IMR-90 (cell line): Measurements from ENCODE around the gene CFAP251. TPM values are rescaled to one million over a fixed set of nuclear protein-coding genes. Genes with fewer than 3 reads are reported as not detected.

Experiments used
- ATAC-seq: fragments of 200-7000 bp; cut with Tn5 transposase; 2 replicates; pipeline ENCODE4 v1.9.1; 2020; ENCODE audit warnings: low read depth, mild to moderate bottlenecking, moderate library complexity
- BruUV-seq: library from RNA; stranded (reverse); fragments of 400-500 nt; replicated peaks from 2 replicates; lab custom pipeline; 2021; lab: Mats Ljungman, UMichigan
- CTCF ChIA-PET: fragments of 300-600 bp; formaldehyde crosslinking; extraction: SDS; loops from one replicate; lab custom pipeline; 2021; ENCODE audit warnings: antibody characterized with exemption; lab: Yijun Ruan, JAX
- POLR2A ChIA-PET: fragments of 300-600 bp; sonication (Branson Sonifier 250); formaldehyde crosslinking; loops from one replicate; lab custom pipeline; 2022; ENCODE audit warnings: antibody characterized with exemption; ENCODE audit not compliant: unreplicated experiment; lab: Charles Lee
- DNase-seq: peaks from one replicate; pipeline ENCODE4 v3.0.0; 2013
- H2AFZ ChIP-seq: replicated peaks from 2 replicates; pipeline ENCODE3; 2013; ENCODE audit warnings: low read length, mild to moderate bottlenecking; ENCODE audit not compliant: poor library complexity
- H2AK5ac ChIP-seq: 2 replicates; pipeline ENCODE4 v1.6.1; 2013; ENCODE audit warnings: low read depth, low read length, inconsistent platforms
- H2AK9ac ChIP-seq: replicated peaks from 2 replicates; pipeline ENCODE3; 2013; ENCODE audit warnings: mild to moderate bottlenecking, low read depth, low read length, moderate library complexity; ENCODE audit not compliant: poor library complexity
- H2BK120ac ChIP-seq: 2 replicates; pipeline ENCODE4 v1.6.1; 2013; ENCODE audit warnings: low read depth, low read length, inconsistent platforms
- H2BK15ac ChIP-seq: 3 replicates; pipeline ENCODE4 v1.6.1; 2013; ENCODE audit warnings: low read depth, low read length, inconsistent platforms
- H2BK20ac ChIP-seq: 2 replicates; pipeline ENCODE4 v1.6.1; 2013; ENCODE audit warnings: low read depth, mild to moderate bottlenecking, inconsistent platforms, low read length, moderate library complexity
- H2BK5ac ChIP-seq: 2 replicates; pipeline ENCODE4 v1.6.1; 2013; ENCODE audit warnings: mild to moderate bottlenecking, low read depth, low read length, inconsistent platforms; ENCODE audit not compliant: poor library complexity, severe bottlenecking
- H3K14ac ChIP-seq: replicated peaks from 2 replicates; pipeline ENCODE4 v1.6.1; 2013; ENCODE audit warnings: low read depth, low read length, inconsistent platforms
- H3K18ac ChIP-seq: 2 replicates; pipeline ENCODE4 v1.6.1; 2013; ENCODE audit warnings: low read depth, low read length, control low read depth
- H3K23ac ChIP-seq: 2 replicates; pipeline ENCODE4 v1.6.1; 2013; ENCODE audit warnings: low read depth, low read length, inconsistent platforms
- H3K27ac ChIP-seq: 2 replicates; pipeline ENCODE4 v1.5.1; 2013; ENCODE audit warnings: mild to moderate bottlenecking, control low read depth, low read length; ENCODE audit not compliant: insufficient read depth
- H3K27me3 ChIP-seq: 2 replicates; pipeline ENCODE4 v1.6.1; 2013; ENCODE audit warnings: low read length; ENCODE audit not compliant: control insufficient read depth, insufficient read depth
- H3K36me3 ChIP-seq: 2 replicates; pipeline ENCODE4 v1.6.1; 2013; ENCODE audit warnings: low read length, mixed read lengths; ENCODE audit not compliant: control insufficient read depth, insufficient read depth
- H3K4ac ChIP-seq: 2 replicates; pipeline ENCODE4 v1.6.1; 2013; ENCODE audit warnings: low read depth, low read length, inconsistent platforms
- H3K4me1 ChIP-seq: 2 replicates; pipeline ENCODE4 v1.6.1; 2013; ENCODE audit warnings: low read length, mixed read lengths; ENCODE audit not compliant: control insufficient read depth, insufficient read depth
- H3K4me2 ChIP-seq: 2 replicates; pipeline ENCODE4 v1.6.1; 2013; ENCODE audit warnings: low read depth, mild to moderate bottlenecking, control low read depth, low read length, moderate library complexity
- H3K4me3 ChIP-seq: 2 replicates; pipeline ENCODE4 v1.5.1; 2013; ENCODE audit warnings: low read depth, mild to moderate bottlenecking, control low read depth, low read length, moderate library complexity; ENCODE audit not compliant: insufficient read depth
- H3K56ac ChIP-seq: 2 replicates; pipeline ENCODE4 v1.6.1; 2013; ENCODE audit warnings: low read length, inconsistent platforms; ENCODE audit not compliant: insufficient read depth; ENCODE audit errors: extremely low read depth
- H3K79me1 ChIP-seq, 2 experiments: 2 replicates each; pipeline ENCODE4 v1.6.1; 2013; ENCODE audit warnings: low read length in 2 of 2, inconsistent platforms in 1 of 2, low read depth in 1 of 2
- H3K9ac ChIP-seq: 2 replicates; pipeline ENCODE4 v1.6.1; 2013; ENCODE audit warnings: low read depth, low read length, control low read depth
- H3K9me1 ChIP-seq: 2 replicates; pipeline ENCODE4 v1.6.1; 2013; ENCODE audit warnings: low read length, inconsistent platforms; ENCODE audit not compliant: insufficient read depth
- H3K9me3 ChIP-seq: 2 replicates; pipeline ENCODE4 v1.6.1; 2013; ENCODE audit warnings: low read length; ENCODE audit not compliant: control insufficient read depth, insufficient read depth
- H4K20me1 ChIP-seq: 2 replicates; pipeline ENCODE4 v1.6.1; 2013; ENCODE audit warnings: low read length, inconsistent platforms; ENCODE audit not compliant: insufficient read depth
- H4K5ac ChIP-seq: 2 replicates; pipeline ENCODE4 v1.6.1; 2013; ENCODE audit warnings: mild to moderate bottlenecking, low read depth, low read length, control low read depth
- H4K8ac ChIP-seq, 2 experiments: 2 replicates each; pipeline ENCODE4 v1.6.1; 2013; ENCODE audit warnings: low read depth in 2 of 2, low read length in 2 of 2, control low read depth in 1 of 2, inconsistent platforms in 1 of 2
- H4K91ac ChIP-seq: 2 replicates; pipeline ENCODE4 v1.6.1; 2013; ENCODE audit warnings: low read depth, low read length, inconsistent platforms; ENCODE audit not compliant: insufficient read depth
- BHLHE40 ChIP-seq: fragments of 150-350 bp; IDR thresholded peaks from 2 replicates; pipeline ENCODE4 v1.6.1; 2016; ENCODE audit warnings: mild to moderate bottlenecking, low read depth, low read length
- CEBPB ChIP-seq: IDR thresholded peaks from 2 replicates; pipeline ENCODE4 v1.6.1; 2012; ENCODE audit warnings: low read depth, low read length, improper control_type of control experiment
- CHD1 ChIP-seq: IDR thresholded peaks from 2 replicates; pipeline ENCODE4 v1.6.1; 2012; ENCODE audit warnings: low read depth, low read length, improper control_type of control experiment
- CTCF ChIP-seq: conservative IDR thresholded peaks from 2 replicates; pipeline ENCODE4 v1.5.1; 2012; ENCODE audit warnings: mild to moderate bottlenecking, low read depth, low read length, improper control_type of control experiment
- ELK1 ChIP-seq: fragments of 150-350 bp; IDR thresholded peaks from 2 replicates; pipeline ENCODE4 v1.6.1; 2016; ENCODE audit warnings: low read depth, mild to moderate bottlenecking, low read length, moderate library complexity, borderline replicate concordance
- FOS ChIP-seq: fragments of 150-350 bp; IDR thresholded peaks from 2 replicates; pipeline ENCODE4 v1.6.1; 2016; ENCODE audit warnings: low read depth, low read length
- MAFK ChIP-seq: IDR thresholded peaks from 2 replicates; pipeline ENCODE4 v1.6.1; 2012; ENCODE audit warnings: low read depth, low read length, improper control_type of control experiment
- MAZ ChIP-seq: IDR thresholded peaks from 2 replicates; pipeline ENCODE4 v1.6.1; 2012; ENCODE audit warnings: low read depth, mild to moderate bottlenecking, low read length, improper control_type of control experiment, moderate library complexity, borderline replicate concordance
- MXI1 ChIP-seq: IDR thresholded peaks from 2 replicates; pipeline ENCODE4 v1.6.1; 2012; ENCODE audit warnings: low read depth, mild to moderate bottlenecking, low read length, moderate library complexity, borderline replicate concordance
- NFE2L2 ChIP-seq: fragments of 150-350 bp; IDR thresholded peaks from 2 replicates; pipeline ENCODE4 v1.6.1; 2016; ENCODE audit warnings: low read depth, mild to moderate bottlenecking, low read length
- POLR2A ChIP-seq: IDR thresholded peaks from 2 replicates; pipeline ENCODE4 v1.6.1; 2012; ENCODE audit warnings: mild to moderate bottlenecking, low read depth, low read length
- RAD21 ChIP-seq: IDR thresholded peaks from 2 replicates; pipeline ENCODE4 v1.6.1; 2012; ENCODE audit warnings: low read length, improper control_type of control experiment
- RCOR1 ChIP-seq: IDR thresholded peaks from 2 replicates; pipeline ENCODE4 v1.6.1; 2012; ENCODE audit warnings: mild to moderate bottlenecking, low read length, improper control_type of control experiment; ENCODE audit not compliant: insufficient replicate concordance
- RFX5 ChIP-seq: IDR thresholded peaks from 2 replicates; pipeline ENCODE4 v1.8.0; 2012; ENCODE audit warnings: low read depth, mild to moderate bottlenecking, low read length, moderate library complexity
- SMC3 ChIP-seq: fragments of 150-350 bp; IDR thresholded peaks from 2 replicates; pipeline ENCODE4 v1.6.1; 2016; ENCODE audit warnings: low read depth, mild to moderate bottlenecking, antibody characterized with exemption, low read length, moderate library complexity
- USF2 ChIP-seq: fragments of 150-350 bp; IDR thresholded peaks from 2 replicates; pipeline ENCODE4 v1.6.1; 2017; ENCODE audit warnings: mild to moderate bottlenecking, antibody characterized with exemption, low read length, low read depth
- WGBS, 2 experiments: methylation state at CpG; one replicate each; pipeline versions ENCODE4 v1.1.5 to v1.1.7; 2013; ENCODE audit warnings: missing lambda C conversion rate in 2 of 2; ENCODE audit not compliant: insufficient read length in 1 of 2; ENCODE audit errors: extremely low coverage in 2 of 2; 5-methylcytosine and 5-hydroxymethylcytosine counted together
- dilution Hi-C: fragments of 300-500 bp; cut with HindIII; formaldehyde crosslinking; loops from one replicate; pipeline ENCODE4 v1.14.3; 2018; ENCODE audit warnings: low sequenced_read_pairs; ENCODE audit not compliant: unreplicated experiment
- in situ Hi-C: fragments of 300-500 bp; cut with MboI; formaldehyde crosslinking; loops from 3 replicates; pipeline ENCODE4 v1.14.3; 2019; ENCODE audit warnings: low sequenced_read_pairs, inconsistent platforms, mixed read lengths
- intact Hi-C: fragments of 100-400 bp; cut with micrococcal nuclease; formaldehyde crosslinking; loops from 2 replicates; pipeline ENCODE4 v1.10.0; 2022
- polyA plus RNA-seq, 3 experiments: library from polyadenylated mRNA; depleted of rRNA; stranded (reverse); fragments of >200 nt; gene quantifications; 2 replicates each; pipeline ENCODE4 v1.2.3, GENCODE V29; 2012; ENCODE audit warnings: low replicate concordance in 1 of 3
- total RNA-seq: library from RNA; depleted of rRNA; stranded (reverse); fragments of >200 nt; gene quantifications from 2 replicates; pipeline ENCODE4 v1.2.3, GENCODE V29; 2012

CFAP251 gene
- total and polyA plus RNA-seq, 2 of the 4 experiments (the other 2 are of a cell fraction): 7.8 to 9.1 TPM

- Histone ChIP-seq H3K27ac (peak overlapping the region; percentile 28; the same call in 1 of the 2 replicates), H3K36me3 (peaks cover 28% of the 10 kb centered on the region), H3K4me1 (peaks cover 17% of the 10 kb centered on the region), H3K79me1 (peaks cover 32 to 57% of the 10 kb centered on the region in 2 experiments), H3K14ac (no peak overlapping the region), H2AK9ac (peak overlapping the region; percentile 56), H3K9me1 (peaks cover 11% of the 10 kb centered on the region; the same call in 1 of the 2 replicates), H2AFZ (no peak overlapping the region), H3K4me3 (no peak overlapping the region), H4K20me1 (peaks cover 23% of the 10 kb centered on the region), H2AK5ac (no peak overlapping the region; the same call in 1 of the 2 replicates), H2BK5ac (no peak overlapping the region), H4K5ac (no peak overlapping the region; the same call in 1 of the 2 replicates), H3K9ac (no peak overlapping the region), H3K4ac (peak overlapping the region; percentile 14; the same call in 1 of the 2 replicates), H4K8ac (no peak overlapping the region), H3K18ac (no peak overlapping the region), H2BK20ac (no peak overlapping the region), H3K56ac (no peak overlapping the region), H4K91ac (no peak overlapping the region; the same call in 1 of the 2 replicates), H3K27me3 (no peaks in the 10 kb centered on the region), H2BK120ac (no peak overlapping the region), H2BK15ac (no peak overlapping the region), H3K9me3 (no peaks in the 10 kb centered on the region), H3K4me2 (no peak overlapping the region), H3K23ac (no peak overlapping the region)
- BruUV-seq: no TSS peak
- ATAC-seq (no peak), DNase-seq (peak; percentile 52)
- dilution Hi-C loops: no loop called here
- CTCF ChIA-PET: interaction anchor here (3.6 kb wide), 1 partner anchor 100 kb away, joined by 16 read pairs; the partner anchor contains the start of gene RHOF
- POLR2A ChIA-PET: no interaction called here
- intact Hi-C loops: no loop called here
- TF ChIP-seq USF2 (no peak), MXI1 (no peak), MAFK (no peak), MAZ (no peak), ELK1 (no peak), FOS (no peak), RAD21 (no peak), RCOR1 (no peak), CEBPB (no peak), NFE2L2 (no peak), POLR2A (no peak), CTCF (peak; percentile 31), BHLHE40 (no peak), CHD1 (no peak), SMC3 (0 out of 2 replicates have a peak, but pooled peaks have one; percentile 9), RFX5 (no peak)
- in situ Hi-C loops: no loop called here
- WGBS, 2 experiments: no CpG with 5 or more reads among the region's 7 CpGs
Observed at GRCh38 chr12:121894633-121895032, 23.8 kb upstream of the CFAP251 start.
